DND-41 (cell line): ENCODE results near the gene PCDHGA10.

Experiments
- ATAC-seq: fragments of 200-7000 bp; cut with Tn5 transposase; 3 replicates; pipeline ENCODE4 v1.9.1; 2021; ENCODE audit warnings: low read depth; ENCODE audit not compliant: insufficient read depth
- DNase-seq: peaks from one replicate; pipeline ENCODE4 v3.0.0-alpha.2; 2020
- H2AFZ ChIP-seq: 2 replicates; pipeline ENCODE4 v1.6.0; 2012; ENCODE audit warnings: low read depth, low read length
- H3K27ac ChIP-seq: 2 replicates; pipeline ENCODE4 v1.5.1; 2012; ENCODE audit warnings: low read length, inconsistent platforms
- H3K27me3 ChIP-seq: fragments of 200-600 bp; sonication (generic); 2 replicates; pipeline ENCODE4 v1.6.0; 2012; ENCODE audit warnings: low read length, mild to moderate bottlenecking, inconsistent platforms; ENCODE audit not compliant: insufficient read depth, poor library complexity
- H3K36me3 ChIP-seq: 2 replicates; pipeline ENCODE4 v1.5.1; 2012; ENCODE audit warnings: low read length, inconsistent platforms; ENCODE audit not compliant: insufficient read depth
- H3K4me1 ChIP-seq: 2 replicates; pipeline ENCODE4 v1.5.1; 2012; ENCODE audit warnings: mild to moderate bottlenecking, low read length; ENCODE audit not compliant: insufficient read depth
- H3K4me2 ChIP-seq: 2 replicates; pipeline ENCODE4 v1.6.0; 2012; ENCODE audit warnings: mild to moderate bottlenecking, moderate library complexity, low read length, inconsistent platforms; ENCODE audit not compliant: insufficient read depth
- H3K4me3 ChIP-seq, 2 experiments: fragments of 200-600 bp in 1 of 2; shearing (Covaris generic) in 1 of 2; 2 replicates each; pipeline ENCODE4 v1.5.1; 2012 to 2016; ENCODE audit warnings: inconsistent platforms in 2 of 2, low read length in 2 of 2, mild to moderate bottlenecking in 2 of 2, low read depth in 1 of 2, moderate library complexity in 1 of 2
- H3K79me2 ChIP-seq: 2 replicates; pipeline ENCODE4 v1.6.0; 2012; ENCODE audit warnings: low read length, inconsistent platforms; ENCODE audit not compliant: insufficient read depth
- H3K9ac ChIP-seq: 2 replicates; pipeline ENCODE4 v1.6.0; 2012; ENCODE audit warnings: low read depth, mild to moderate bottlenecking, inconsistent platforms, low read length, moderate library complexity
- H3K9me3 ChIP-seq: 2 replicates; pipeline ENCODE4 v1.5.1; 2012; ENCODE audit warnings: low read length, moderate library complexity, mild to moderate bottlenecking, inconsistent platforms; ENCODE audit not compliant: insufficient read depth, severe bottlenecking
- H4K20me1 ChIP-seq: 2 replicates; pipeline ENCODE4 v1.6.0; 2012; ENCODE audit warnings: low read length; ENCODE audit not compliant: insufficient read depth
- EZH2 ChIP-seq: IDR thresholded peaks from 3 replicates; pipeline ENCODE4 v1.6.1; 2012; ENCODE audit warnings: borderline replicate concordance, low read depth, mild to moderate bottlenecking, moderate library complexity, low read length, inconsistent platforms; ENCODE audit not compliant: severe bottlenecking
- TF ChIP-seq, protein P1 (sequence below): IDR thresholded peaks from 2 replicates; pipeline ENCODE4 v1.5.1; 2012; ENCODE audit warnings: borderline replicate concordance, low read length, moderate library complexity, mild to moderate bottlenecking; ENCODE audit not compliant: poor library complexity, severe bottlenecking; ENCODE audit errors: extremely low read depth

Gene PCDHGA10

DNA sequence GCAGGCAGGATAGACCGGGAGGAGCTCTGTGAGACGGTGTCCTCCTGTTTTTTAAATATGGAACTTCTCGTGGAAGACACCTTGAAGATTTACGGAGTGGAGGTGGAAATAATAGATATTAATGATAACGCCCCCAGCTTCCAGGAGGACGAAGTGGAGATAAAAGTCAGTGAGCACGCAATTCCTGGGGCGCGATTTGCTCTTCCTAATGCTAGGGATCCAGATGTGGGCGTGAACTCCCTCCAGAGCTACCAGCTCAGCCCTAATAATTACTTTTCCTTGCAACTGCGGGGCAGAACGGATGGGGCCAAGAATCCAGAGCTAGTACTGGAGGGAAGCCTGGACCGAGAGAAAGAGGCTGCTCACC, 8.7 kb downstream of the PCDHGA10 start:
- Histone ChIP-seq H3K4me2 (no peak overlapping the region), H3K4me1 (no peaks in the 10 kb centered on the region), H3K27ac (no peak overlapping the region), H3K9me3 (no peaks in the 10 kb centered on the region), H3K27me3 (peaks cover 10% of the 10 kb centered on the region), H3K4me3 (no peak overlapping the region), H2AFZ (no peak overlapping the region), H3K79me2 (no peaks in the 10 kb centered on the region), H4K20me1 (no peaks in the 10 kb centered on the region), H3K9ac (no peak overlapping the region), H3K36me3 (no peaks in the 10 kb centered on the region)
- TF ChIP-seq, protein P1, sequence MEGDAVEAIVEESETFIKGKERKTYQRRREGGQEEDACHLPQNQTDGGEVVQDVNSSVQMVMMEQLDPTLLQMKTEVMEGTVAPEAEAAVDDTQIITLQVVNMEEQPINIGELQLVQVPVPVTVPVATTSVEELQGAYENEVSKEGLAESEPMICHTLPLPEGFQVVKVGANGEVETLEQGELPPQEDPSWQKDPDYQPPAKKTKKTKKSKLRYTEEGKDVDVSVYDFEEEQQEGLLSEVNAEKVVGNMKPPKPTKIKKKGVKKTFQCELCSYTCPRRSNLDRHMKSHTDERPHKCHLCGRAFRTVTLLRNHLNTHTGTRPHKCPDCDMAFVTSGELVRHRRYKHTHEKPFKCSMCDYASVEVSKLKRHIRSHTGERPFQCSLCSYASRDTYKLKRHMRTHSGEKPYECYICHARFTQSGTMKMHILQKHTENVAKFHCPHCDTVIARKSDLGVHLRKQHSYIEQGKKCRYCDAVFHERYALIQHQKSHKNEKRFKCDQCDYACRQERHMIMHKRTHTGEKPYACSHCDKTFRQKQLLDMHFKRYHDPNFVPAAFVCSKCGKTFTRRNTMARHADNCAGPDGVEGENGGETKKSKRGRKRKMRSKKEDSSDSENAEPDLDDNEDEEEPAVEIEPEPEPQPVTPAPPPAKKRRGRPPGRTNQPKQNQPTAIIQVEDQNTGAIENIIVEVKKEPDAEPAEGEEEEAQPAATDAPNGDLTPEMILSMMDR: no peak
- TF ChIP-seq EZH2: no peak
- ATAC-seq (no peak), DNase-seq (no peak)

DNA sequence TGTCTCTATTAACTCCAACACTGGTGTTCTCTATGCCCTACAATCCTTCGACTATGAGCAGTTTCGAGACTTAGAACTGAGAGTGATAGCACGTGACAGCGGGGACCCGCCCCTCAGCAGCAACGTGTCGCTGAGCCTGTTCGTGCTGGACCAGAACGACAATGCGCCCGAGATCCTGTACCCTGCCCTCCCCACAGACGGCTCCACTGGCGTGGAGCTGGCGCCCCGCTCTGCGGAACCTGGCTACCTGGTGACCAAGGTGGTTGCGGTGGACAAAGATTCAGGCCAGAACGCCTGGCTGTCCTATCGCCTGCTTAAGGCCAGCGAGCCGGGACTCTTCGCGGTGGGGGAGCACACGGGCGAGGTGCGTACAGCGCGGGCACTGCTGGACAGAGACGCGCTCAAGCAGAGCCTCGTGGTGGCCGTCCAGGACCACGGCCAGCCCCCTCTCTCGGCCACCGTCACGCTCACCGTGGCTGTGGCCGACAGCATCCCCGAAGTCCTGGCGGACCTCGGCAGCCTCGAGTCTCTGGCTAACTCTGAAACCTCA, 10.0 kb downstream of the PCDHGA10 start:
- H3K36me3 ChIP-seq: no peaks in the 10 kb centered on the region
- peaks cover 10% of the 10 kb centered on the region for H3K27me3 ChIP-seq
- DNase-seq (no peak), ATAC-seq (no peak)
- no peaks in the 10 kb centered on the region for H3K9me3 ChIP-seq
- H3K79me2 ChIP-seq: no peaks in the 10 kb centered on the region
- H3K4me1 ChIP-seq: no peaks in the 10 kb centered on the region
- no peak overlapping the region for H3K27ac ChIP-seq
- no peak overlapping the region for H3K4me3 ChIP-seq
- H4K20me1 ChIP-seq: no peaks in the 10 kb centered on the region
- TF ChIP-seq, protein P1: no peak
- TF ChIP-seq EZH2: no peak
- no peak overlapping the region for H3K4me2 ChIP-seq
- no peak overlapping the region for H2AFZ ChIP-seq
- H3K9ac ChIP-seq: no peak overlapping the region

DNA sequence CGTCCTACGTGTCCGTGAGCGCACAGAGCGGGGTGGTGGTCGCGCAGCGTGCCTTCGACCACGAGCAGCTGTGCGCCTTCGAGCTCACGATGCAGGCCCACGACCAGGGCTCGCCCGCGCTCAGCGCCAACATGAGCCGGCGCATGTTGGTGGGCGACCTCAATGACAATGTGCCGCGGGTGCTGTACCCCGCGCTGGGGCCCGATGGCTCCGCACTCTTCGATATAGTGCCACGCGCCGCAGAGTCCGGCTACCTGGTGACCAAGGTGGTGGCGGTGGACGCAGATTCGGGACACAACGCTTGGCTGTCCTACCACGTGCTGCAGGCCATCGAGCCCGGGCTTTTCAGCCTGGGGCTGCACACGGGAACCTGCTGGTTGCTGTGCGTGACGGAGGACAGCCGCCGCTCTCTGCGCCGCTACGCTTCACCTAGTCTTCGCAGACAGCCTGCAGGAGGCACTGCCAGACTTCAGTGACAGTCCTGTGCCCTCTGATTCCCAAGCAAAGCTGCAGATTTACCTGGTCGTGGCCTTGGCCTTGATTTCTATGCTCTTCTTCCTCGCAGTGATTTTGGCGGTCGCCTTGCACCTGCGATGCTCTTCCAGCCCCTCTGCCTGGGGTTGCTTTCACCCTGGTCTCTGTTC, 15.1 kb downstream of the PCDHGA10 start:
- Histone ChIP-seq H4K20me1 (no peaks in the 10 kb centered on the region), H3K27me3 (peaks cover 6% of the 10 kb centered on the region), H2AFZ (no peak overlapping the region), H3K4me3 (no peak overlapping the region), H3K4me2 (no peak overlapping the region), H3K9ac (no peak overlapping the region), H3K27ac (no peak overlapping the region), H3K79me2 (no peaks in the 10 kb centered on the region), H3K4me1 (no peaks in the 10 kb centered on the region), H3K9me3 (no peaks in the 10 kb centered on the region), H3K36me3 (no peaks in the 10 kb centered on the region)
- no peak for ATAC-seq
- no peak for DNase-seq
- TF ChIP-seq EZH2: no peak
- TF ChIP-seq, protein P1: no peak
